OCI-LY7 (cell line): Measurements from ENCODE around the gene CFLAR. TPM values are rescaled to one million over a fixed set of nuclear protein-coding genes. Genes with fewer than 3 reads are reported as not detected.
A peak's percentile ranks its signal among the peaks of the same experiment; 100 is the strongest.

Experiments used
- BruUV-seq: library from RNA; stranded (reverse); fragments of 400-500 nt; replicated peaks from 2 replicates; lab custom pipeline; 2021; lab: Mats Ljungman, UMichigan
- CTCF ChIA-PET: fragments of 300-600 bp; sonication (Branson Sonifier 250); formaldehyde crosslinking; loops from one replicate; lab custom pipeline; 2022; ENCODE audit warnings: antibody characterized with exemption; ENCODE audit not compliant: unreplicated experiment; lab: Charles Lee
- POLR2A ChIA-PET: fragments of 300-600 bp; sonication (Branson Sonifier 250); formaldehyde crosslinking; loops from one replicate; lab custom pipeline; 2022; ENCODE audit warnings: antibody characterized with exemption; lab: Charles Lee
- DNase-seq: peaks from one replicate; pipeline ENCODE4 v3.0.0-alpha.2; 2015; ENCODE audit warnings: low spot score
- H2AFZ ChIP-seq: fragments of 200-600 bp; sonication (generic), shearing (Covaris generic); 2 replicates; pipeline ENCODE4 v1.6.1; 2014; ENCODE audit warnings: mild to moderate bottlenecking, antibody characterized with exemption, low read length, moderate library complexity
- H3K27ac ChIP-seq: fragments of 200-600 bp; sonication (generic); 2 replicates; pipeline ENCODE4 v1.5.1; 2014; ENCODE audit warnings: mixed run types, low read depth, mild to moderate bottlenecking, moderate library complexity, low read length, inconsistent platforms; ENCODE audit not compliant: poor library complexity, severe bottlenecking
- H3K36me3 ChIP-seq: fragments of 200-600 bp; sonication (generic); 2 replicates; pipeline ENCODE4 v1.6.1; 2014; ENCODE audit warnings: mild to moderate bottlenecking, antibody characterized with exemption, low read length, moderate library complexity, mixed read lengths; ENCODE audit not compliant: insufficient read depth
- H3K4me1 ChIP-seq: fragments of 200-600 bp; sonication (generic); 2 replicates; pipeline ENCODE4 v1.5.1; 2014; ENCODE audit warnings: mild to moderate bottlenecking, low read length; ENCODE audit not compliant: insufficient read depth, poor library complexity, severe bottlenecking
- H3K4me2 ChIP-seq: fragments of 200-600 bp; sonication (generic); 2 replicates; pipeline ENCODE4 v1.6.1; 2014; ENCODE audit warnings: mild to moderate bottlenecking, low read length
- H3K4me3 ChIP-seq: fragments of 200-600 bp; sonication (generic); 2 replicates; pipeline ENCODE4 v1.5.1; 2014; ENCODE audit warnings: mild to moderate bottlenecking, low read depth, low read length; ENCODE audit not compliant: poor library complexity, severe bottlenecking
- H3K79me2 ChIP-seq: fragments of 200-600 bp; sonication (generic); 2 replicates; pipeline ENCODE4 v1.6.1; 2016; ENCODE audit warnings: low read depth, mild to moderate bottlenecking, low read length, moderate library complexity, mixed read lengths; ENCODE audit not compliant: insufficient read depth
- H3K9me2 ChIP-seq: fragments of 200-600 bp; sonication (generic); 2 replicates; pipeline ENCODE4 v1.6.1; 2016; ENCODE audit warnings: mild to moderate bottlenecking, low read length, mixed read lengths; ENCODE audit not compliant: insufficient read depth
- H3K9me3 ChIP-seq: fragments of 200-600 bp; sonication (generic); 2 replicates; pipeline ENCODE4 v1.6.1; 2014; ENCODE audit warnings: mild to moderate bottlenecking, mixed run types, low read length, mixed read lengths
- H4K20me1 ChIP-seq: fragments of 200-600 bp; sonication (generic); 2 replicates; pipeline ENCODE4 v1.6.1; 2014; ENCODE audit warnings: mild to moderate bottlenecking, antibody characterized with exemption, low read length, moderate library complexity, mixed read lengths; ENCODE audit not compliant: insufficient read depth
- EZH2phosphoT487 ChIP-seq: fragments of 200-600 bp; sonication (generic); IDR thresholded peaks from 2 replicates; pipeline ENCODE4 v1.6.1; 2018; ENCODE audit warnings: low read depth, borderline replicate concordance, mild to moderate bottlenecking, mixed run types, antibody characterized with exemption, low read length, moderate library complexity, mixed read lengths
- intact Hi-C: fragments of 100-400 bp; cut with micrococcal nuclease; formaldehyde crosslinking; loops from one replicate; pipeline ENCODE4 v1.10.0; 2022; ENCODE audit not compliant: unreplicated experiment
- total RNA-seq, 2 experiments: library from RNA; depleted of rRNA in 1 of 2; stranded (reverse); fragments of >200 nt in 1 of 2; shearing (Covaris generic) in 1 of 2; gene quantifications; 2 replicates each; pipeline ENCODE4 v1.2.3, GENCODE V29; 2014 to 2022
- TF ChIP-seq, protein P1 (sequence below): fragments of 200-600 bp; sonication (generic); conservative IDR thresholded peaks from 2 replicates; pipeline ENCODE4 v1.5.1; 2014; ENCODE audit warnings: mild to moderate bottlenecking, antibody characterized with exemption, low read length, moderate library complexity, mixed read lengths

The CFLAR gene
- total RNA-seq, 2 experiments from 2014 or later, result 42.8 to 82.5 TPM

DNA sequence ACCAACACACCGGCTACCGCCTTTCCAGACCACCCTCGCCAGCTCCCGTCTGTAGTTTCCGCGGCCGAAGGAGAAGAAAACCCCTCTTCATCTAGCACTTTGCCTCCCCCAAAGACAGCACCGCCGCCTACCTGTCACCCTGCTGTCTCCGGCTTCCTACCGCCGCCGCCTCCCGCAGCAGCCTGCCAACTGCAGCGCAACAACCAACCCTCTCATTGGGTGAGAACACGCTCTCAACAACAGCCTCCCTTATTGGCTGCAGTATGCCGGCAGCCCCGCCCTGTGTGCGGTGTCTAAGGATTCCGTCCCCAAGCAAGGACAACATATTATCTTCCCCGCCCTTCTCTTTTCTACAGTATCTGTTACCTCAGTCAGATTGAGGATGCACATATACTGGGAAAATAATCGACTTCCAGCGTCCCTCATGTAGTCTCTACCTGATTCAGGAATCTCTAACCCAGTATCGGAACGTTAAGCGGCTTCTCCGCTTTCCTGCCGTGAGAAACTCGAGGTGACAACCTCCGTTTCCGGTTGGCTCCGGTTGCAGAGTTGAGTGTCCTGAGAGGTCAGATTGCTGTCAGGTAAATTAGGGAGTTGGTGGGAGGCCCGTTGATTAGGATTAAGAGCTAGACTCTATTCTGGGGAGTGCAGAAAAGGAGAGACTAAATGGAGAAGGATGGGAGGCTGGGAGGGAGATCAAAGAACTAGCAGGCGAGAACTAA lies 44.3 kb upstream of the CFLAR start, which contains the start of the genes HYCC2 and NDUFB3:
Gene HYCC2 (minus strand): TSS at position 193 of the 722 bp plus-strand sequence. CDS start 47,662 bp downstream, outside the sequence.
Gene NDUFB3 (plus strand): TSS at position 523 of the 722 bp plus-strand sequence. CDS start 6,882 bp downstream, outside the sequence.
- no peaks in the 10 kb centered on the region for H3K9me2 ChIP-seq
- peak within 1 kb of the TSS; percentile 74 for H3K4me3 ChIP-seq
- H3K36me3 ChIP-seq, result peaks cover 3% of the 10 kb centered on the region; the same call in 1 of the 2 replicates
- CTCF ChIA-PET, result interaction anchor here (1.2 kb wide), 1 partner anchor 161 kb away, joined by 5 read pairs; no protein-coding TSS in a partner anchor
- peak within 1 kb of the TSS; percentile 80 for H3K4me2 ChIP-seq
- H4K20me1 ChIP-seq, result no peaks in the 10 kb centered on the region
- H3K9me3 ChIP-seq, result no peaks in the 10 kb centered on the region
- intact Hi-C loops, result loop anchor here (1.0 to 2.0 kb wide), 4 partner anchors 47 to 161 kb away; partner anchors contain the start of gene ORC2
- peak within 1 kb of the TSS; percentile 58 for H3K27ac ChIP-seq
- peak; percentile 96 for DNase-seq
- TF ChIP-seq, protein P1, sequence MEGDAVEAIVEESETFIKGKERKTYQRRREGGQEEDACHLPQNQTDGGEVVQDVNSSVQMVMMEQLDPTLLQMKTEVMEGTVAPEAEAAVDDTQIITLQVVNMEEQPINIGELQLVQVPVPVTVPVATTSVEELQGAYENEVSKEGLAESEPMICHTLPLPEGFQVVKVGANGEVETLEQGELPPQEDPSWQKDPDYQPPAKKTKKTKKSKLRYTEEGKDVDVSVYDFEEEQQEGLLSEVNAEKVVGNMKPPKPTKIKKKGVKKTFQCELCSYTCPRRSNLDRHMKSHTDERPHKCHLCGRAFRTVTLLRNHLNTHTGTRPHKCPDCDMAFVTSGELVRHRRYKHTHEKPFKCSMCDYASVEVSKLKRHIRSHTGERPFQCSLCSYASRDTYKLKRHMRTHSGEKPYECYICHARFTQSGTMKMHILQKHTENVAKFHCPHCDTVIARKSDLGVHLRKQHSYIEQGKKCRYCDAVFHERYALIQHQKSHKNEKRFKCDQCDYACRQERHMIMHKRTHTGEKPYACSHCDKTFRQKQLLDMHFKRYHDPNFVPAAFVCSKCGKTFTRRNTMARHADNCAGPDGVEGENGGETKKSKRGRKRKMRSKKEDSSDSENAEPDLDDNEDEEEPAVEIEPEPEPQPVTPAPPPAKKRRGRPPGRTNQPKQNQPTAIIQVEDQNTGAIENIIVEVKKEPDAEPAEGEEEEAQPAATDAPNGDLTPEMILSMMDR, result peak; percentile 53; the same call in 1 of the 2 replicates
- TF ChIP-seq EZH2phosphoT487, result no peak
- no TSS peak for BruUV-seq
- peaks cover 79% of the 10 kb centered on the region for H3K79me2 ChIP-seq
- peak within 1 kb of the TSS; percentile 58 for H2AFZ ChIP-seq
- peaks cover 39% of the 10 kb centered on the region for H3K4me1 ChIP-seq
- POLR2A ChIA-PET, result interaction anchor here (0.6 to 1.7 kb wide), 9 partner anchors 12 to 1595 kb away, joined by 3 to 5 read pairs (median 3); partner anchors contain the start of genes CFLAR and NIF3L1

DNA sequence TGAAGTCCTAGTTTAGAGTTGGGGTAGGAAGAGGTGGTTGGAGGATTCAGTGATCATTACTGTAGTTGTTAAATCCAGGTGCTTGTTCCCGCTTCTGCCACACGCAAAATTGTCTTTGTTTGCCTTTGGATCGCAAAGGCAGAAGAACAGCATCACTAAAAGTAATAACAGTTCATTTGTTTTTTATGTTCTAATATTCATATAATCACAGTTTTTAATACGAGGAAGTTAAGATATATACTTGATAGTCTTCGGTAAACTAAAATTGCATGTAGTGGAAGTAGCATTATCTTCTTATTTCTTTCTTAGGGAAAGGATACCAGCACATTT lies 43.8 kb upstream of the CFLAR start:
- Histone ChIP-seq H2AFZ (peak overlapping the region; percentile 58), H3K79me2 (peaks cover 74% of the 10 kb centered on the region), H3K27ac (peak overlapping the region; percentile 58), H3K9me2 (no peaks in the 10 kb centered on the region), H3K4me1 (peaks cover 39% of the 10 kb centered on the region), H3K36me3 (no peaks in the 10 kb centered on the region; the same call in 1 of the 2 replicates), H4K20me1 (no peaks in the 10 kb centered on the region), H3K4me2 (peak overlapping the region; percentile 77), H3K9me3 (no peaks in the 10 kb centered on the region), H3K4me3 (peak overlapping the region; percentile 74)
- no peak for TF ChIP-seq EZH2phosphoT487
- TF ChIP-seq, protein P1, result no peak
- POLR2A ChIA-PET, result interaction anchor here (0.6 to 1.5 kb wide), 6 partner anchors 12 to 1595 kb away, joined by 3 to 5 read pairs (median 3); no protein-coding TSS in a partner anchor
- no peak for DNase-seq
- BruUV-seq, result TSS peak; percentile 96
- CTCF ChIA-PET, result no interaction called here
- intact Hi-C loops, result no loop called here
